ENCODE results near the gene SBK2.
"Not testable (repeated sequence)": the region's sequence is repeated elsewhere in the genome, so short reads cannot be mapped to it uniquely, and the experiment has no call there.

DNA sequence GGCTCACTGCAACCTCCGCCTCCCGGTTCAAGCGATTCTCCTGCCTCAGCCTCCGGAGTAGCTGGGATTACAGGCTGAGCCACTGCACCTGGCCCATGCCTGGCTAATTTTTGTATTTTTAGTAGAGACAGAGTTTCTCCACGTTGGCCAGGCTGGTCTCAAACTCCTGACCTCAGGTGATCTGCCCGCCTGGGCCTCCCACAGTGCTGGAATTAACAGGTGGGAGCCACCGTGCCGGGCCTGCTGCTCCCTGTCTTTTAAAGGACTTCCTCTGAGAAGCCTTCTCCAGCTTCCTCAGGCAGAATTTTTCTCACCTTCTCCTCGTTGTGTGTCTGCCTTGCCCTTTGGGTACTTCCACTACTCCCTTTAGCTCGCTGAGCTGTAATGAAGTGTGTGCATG is 40.1 kb downstream of the SBK2 start:
- TF ChIP-seq NR3C1 (CRISPR knock-in tag; conservative IDR thresholded peaks at IDR 0.05; ENCODE audit: low read depth); TEAD1 (CRISPR knock-in tag; IDR thresholded peaks at IDR 0.05); SP1 (CRISPR knock-in tag; conservative IDR thresholded peaks at IDR 0.05); RELA (CRISPR knock-in tag; IDR thresholded peaks at IDR 0.05; ENCODE audit: borderline replicate concordance): not testable (repeated sequence)
- TF ChIP-seq, protein P1, sequence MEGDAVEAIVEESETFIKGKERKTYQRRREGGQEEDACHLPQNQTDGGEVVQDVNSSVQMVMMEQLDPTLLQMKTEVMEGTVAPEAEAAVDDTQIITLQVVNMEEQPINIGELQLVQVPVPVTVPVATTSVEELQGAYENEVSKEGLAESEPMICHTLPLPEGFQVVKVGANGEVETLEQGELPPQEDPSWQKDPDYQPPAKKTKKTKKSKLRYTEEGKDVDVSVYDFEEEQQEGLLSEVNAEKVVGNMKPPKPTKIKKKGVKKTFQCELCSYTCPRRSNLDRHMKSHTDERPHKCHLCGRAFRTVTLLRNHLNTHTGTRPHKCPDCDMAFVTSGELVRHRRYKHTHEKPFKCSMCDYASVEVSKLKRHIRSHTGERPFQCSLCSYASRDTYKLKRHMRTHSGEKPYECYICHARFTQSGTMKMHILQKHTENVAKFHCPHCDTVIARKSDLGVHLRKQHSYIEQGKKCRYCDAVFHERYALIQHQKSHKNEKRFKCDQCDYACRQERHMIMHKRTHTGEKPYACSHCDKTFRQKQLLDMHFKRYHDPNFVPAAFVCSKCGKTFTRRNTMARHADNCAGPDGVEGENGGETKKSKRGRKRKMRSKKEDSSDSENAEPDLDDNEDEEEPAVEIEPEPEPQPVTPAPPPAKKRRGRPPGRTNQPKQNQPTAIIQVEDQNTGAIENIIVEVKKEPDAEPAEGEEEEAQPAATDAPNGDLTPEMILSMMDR (IDR thresholded peaks at IDR 0.05), result not testable (repeated sequence)
- TF ChIP-seq, protein P2, sequence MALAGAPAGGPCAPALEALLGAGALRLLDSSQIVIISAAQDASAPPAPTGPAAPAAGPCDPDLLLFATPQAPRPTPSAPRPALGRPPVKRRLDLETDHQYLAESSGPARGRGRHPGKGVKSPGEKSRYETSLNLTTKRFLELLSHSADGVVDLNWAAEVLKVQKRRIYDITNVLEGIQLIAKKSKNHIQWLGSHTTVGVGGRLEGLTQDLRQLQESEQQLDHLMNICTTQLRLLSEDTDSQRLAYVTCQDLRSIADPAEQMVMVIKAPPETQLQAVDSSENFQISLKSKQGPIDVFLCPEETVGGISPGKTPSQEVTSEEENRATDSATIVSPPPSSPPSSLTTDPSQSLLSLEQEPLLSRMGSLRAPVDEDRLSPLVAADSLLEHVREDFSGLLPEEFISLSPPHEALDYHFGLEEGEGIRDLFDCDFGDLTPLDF (CRISPR knock-in tag; IDR thresholded peaks at IDR 0.05), result not testable (repeated sequence)
- TF ChIP-seq, protein P3, sequence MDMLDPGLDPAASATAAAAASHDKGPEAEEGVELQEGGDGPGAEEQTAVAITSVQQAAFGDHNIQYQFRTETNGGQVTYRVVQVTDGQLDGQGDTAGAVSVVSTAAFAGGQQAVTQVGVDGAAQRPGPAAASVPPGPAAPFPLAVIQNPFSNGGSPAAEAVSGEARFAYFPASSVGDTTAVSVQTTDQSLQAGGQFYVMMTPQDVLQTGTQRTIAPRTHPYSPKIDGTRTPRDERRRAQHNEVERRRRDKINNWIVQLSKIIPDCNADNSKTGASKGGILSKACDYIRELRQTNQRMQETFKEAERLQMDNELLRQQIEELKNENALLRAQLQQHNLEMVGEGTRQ (CRISPR knock-in tag; IDR thresholded peaks at IDR 0.05), result not testable (repeated sequence)
